ENCODE measurements around the gene CEP70.

- TF ChIP-seq, protein P1, sequence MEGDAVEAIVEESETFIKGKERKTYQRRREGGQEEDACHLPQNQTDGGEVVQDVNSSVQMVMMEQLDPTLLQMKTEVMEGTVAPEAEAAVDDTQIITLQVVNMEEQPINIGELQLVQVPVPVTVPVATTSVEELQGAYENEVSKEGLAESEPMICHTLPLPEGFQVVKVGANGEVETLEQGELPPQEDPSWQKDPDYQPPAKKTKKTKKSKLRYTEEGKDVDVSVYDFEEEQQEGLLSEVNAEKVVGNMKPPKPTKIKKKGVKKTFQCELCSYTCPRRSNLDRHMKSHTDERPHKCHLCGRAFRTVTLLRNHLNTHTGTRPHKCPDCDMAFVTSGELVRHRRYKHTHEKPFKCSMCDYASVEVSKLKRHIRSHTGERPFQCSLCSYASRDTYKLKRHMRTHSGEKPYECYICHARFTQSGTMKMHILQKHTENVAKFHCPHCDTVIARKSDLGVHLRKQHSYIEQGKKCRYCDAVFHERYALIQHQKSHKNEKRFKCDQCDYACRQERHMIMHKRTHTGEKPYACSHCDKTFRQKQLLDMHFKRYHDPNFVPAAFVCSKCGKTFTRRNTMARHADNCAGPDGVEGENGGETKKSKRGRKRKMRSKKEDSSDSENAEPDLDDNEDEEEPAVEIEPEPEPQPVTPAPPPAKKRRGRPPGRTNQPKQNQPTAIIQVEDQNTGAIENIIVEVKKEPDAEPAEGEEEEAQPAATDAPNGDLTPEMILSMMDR (IDR thresholded peaks at IDR 0.05), result no peak
- TF ChIP-seq POLR2A (IDR thresholded peaks at IDR 0.05), result no peak
Measured at GRCh38 chr3:138567403-138567802, 26.7 kb downstream of the CEP70 start.
